GM18508 (cell line): Measurements from ENCODE around the gene PKD1L1.
"Not testable (repeated sequence)": the region's sequence is repeated elsewhere in the genome, so short reads cannot be mapped to it uniquely, and the experiment has no call there.

Experiments
- ATAC-seq: cut with Tn5 transposase; IDR thresholded peaks from one replicate; pipeline ENCODE4 v1.9.1; 2021; ENCODE audit warnings: moderate number of reproducible peaks; ENCODE audit not compliant: insufficient read depth, unreplicated experiment

The PKD1L1 gene

DNA sequence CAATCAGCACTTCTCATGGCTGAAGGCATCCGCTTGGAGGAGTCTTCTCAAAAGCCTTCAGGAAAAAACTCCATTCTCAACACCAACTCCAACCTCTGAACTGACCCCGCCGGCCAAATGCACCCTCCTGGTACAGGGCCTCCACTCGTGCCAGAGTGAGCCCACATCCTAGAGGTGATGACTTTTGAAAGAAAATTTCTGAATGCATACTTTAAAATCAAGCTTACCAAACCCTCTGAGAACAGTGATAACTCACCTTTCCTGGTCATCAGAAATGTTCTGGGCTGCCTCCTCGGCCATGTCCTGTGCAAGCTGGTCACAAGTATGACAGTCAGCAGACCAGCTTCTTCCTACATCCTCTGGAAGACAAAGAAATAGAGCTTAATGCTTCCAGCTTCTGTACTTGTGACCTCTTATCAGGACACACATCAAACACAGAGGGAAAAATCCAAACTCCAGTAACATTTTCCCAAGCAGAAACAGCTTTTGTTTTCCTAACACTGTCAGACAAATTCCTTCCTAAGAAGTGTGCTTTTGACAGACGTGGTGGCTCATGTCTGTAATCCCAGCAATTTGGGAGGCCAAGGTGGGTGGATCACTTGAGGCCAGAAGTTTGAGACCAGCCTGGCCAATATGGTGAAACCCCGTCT lies at the start of gene PKD1L1:
PKD1L1 (minus strand) TSS at position 326 of the 650 bp plus-strand sequence; CDS start at position 300, 26 bp downstream.
- ATAC-seq, result no peak

DNA sequence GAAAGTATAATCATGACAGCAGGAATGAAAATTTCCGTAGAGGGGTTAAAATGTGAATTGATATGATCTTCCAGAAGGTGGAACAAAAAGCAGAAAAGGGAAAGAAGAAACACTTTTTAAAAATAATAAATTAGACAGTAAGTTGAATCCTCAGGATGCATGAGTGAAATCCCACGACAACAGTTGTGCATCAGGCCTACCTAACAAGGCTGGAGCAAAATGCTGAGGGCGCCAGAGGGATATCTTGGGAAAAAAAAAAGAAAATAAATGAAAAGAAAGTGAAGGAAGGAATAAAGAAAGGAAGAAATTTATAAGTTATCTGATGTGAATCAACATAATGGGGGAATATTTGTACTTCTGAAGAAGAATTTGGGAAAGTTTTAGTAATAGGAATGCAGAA lies 44.2 kb upstream of the PKD1L1 start:
- no peak for ATAC-seq

GRCh38 chr7:47991741-47992311 lies 43.6 kb upstream of the PKD1L1 start:
- peak; percentile 96 for ATAC-seq

DNA sequence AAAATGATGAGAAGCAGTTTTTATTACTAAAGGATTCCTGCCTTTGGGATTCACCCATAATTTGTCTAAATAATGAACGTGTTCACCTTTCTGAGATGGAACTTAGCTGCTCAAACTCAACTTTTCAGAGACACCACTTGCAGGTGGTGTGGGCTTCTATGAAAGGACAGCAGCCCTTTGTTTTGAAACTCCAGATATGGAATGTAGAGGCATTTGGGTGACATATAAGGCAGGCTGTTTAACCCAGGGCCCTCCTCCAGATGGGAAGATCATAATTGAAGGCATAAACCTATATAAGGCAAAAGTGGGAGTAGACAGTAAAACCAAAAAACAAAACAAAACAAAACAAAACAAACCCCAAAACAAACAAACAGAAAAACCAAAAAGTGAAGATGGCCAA lies 43.0 kb upstream of the PKD1L1 start:
- no peak for ATAC-seq

- ATAC-seq, result no peak
Observed at GRCh38 chr7:47990592-47990991, 42.3 kb upstream of the PKD1L1 start.

- not testable (repeated sequence) for ATAC-seq
Observed at GRCh38 chr7:47989607-47990400, 41.5 kb upstream of the PKD1L1 start.

DNA sequence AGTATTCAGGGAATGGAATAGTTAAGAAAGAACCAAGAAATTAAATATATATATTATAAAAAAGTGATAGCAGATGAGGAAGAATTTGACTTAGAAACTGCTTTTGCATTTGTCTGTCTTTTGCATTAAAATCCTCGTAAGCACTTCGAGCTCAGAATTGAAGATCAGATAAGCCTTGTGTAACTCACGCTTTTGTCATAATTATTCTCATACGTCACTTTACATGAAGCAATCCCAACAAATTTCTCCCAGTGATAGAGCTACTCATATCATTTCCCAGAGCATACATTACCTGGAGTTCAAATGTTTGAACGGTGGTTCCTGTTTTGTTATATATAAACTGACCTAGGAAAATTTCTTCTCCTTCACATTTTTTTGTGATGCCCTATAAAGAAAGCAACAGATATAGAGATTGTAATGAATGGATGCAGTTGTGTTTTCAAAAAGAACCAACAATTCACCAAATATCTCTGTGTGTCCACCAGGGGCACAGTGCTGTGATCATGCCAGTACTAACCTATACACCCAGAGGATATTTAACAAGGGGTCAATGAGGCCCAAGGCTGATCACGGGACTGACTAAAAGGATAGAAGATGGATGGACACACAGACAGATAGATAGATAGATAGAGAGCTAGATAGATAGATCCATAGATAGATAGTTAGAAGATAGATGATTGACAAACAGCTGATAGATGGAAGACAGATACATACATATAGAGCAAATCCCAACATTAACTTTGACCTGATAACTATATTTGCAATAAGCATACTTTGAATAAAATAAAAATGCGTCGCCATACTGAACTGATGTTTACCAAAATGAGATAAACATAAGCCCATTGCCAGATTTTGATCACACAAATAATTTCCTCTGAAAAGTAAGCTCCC lies 40.5 kb upstream of the PKD1L1 start:
- no peak for ATAC-seq

DNA sequence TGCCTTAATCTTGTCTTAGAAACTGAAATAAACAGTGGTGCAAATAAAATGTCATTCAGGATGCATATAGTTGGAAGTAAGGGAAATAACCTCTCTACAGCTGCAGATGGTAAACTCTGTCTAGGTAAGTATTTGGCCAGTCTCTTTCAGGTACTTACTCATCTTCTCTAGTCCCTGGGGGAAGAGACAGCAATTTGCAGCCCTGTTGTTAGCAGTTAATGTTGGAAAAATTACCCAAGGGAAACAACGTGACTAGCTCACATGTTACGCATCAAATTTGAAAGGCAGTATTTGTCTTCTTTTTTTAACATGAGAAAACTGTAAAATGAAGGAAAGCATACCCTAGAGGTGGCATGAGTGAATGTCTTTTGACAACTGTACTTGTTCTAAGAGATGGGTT lies 34.3 kb upstream of the PKD1L1 start:
- no peak for ATAC-seq

DNA sequence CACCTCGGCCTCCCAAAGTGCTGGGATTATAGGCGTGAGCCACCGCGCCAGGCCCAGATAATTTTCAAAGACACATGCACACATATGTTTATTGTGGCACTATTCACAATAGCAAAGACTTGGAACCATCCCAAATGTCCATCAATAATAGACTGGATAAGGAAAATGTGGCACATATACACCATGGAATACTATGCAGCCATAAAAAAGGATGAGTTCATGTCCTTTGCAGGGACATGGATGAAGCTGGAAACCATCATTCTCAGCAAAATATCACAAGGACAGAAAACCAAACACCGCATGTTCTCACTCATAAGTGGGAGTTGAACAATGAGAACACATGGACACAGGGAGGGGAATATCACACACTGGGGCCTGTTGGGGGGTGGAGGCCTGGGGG lies 32.4 kb upstream of the PKD1L1 start:
- ATAC-seq, result not testable (repeated sequence)

GRCh38 chr7:47979832-47980181 lies 31.5 kb upstream of the PKD1L1 start:
- no peak for ATAC-seq

GRCh38 chr7:47979145-47979831 lies 31.0 kb upstream of the PKD1L1 start, which contains the start of gene HUS1:
TSS of gene HUS1 (minus strand) at chr7:47979615. CDS start at chr7:47979519, 96 bp downstream.
- peak; percentile 91 for ATAC-seq

- ATAC-seq, result no peak
Observed at GRCh38 chr7:47978790-47979144, 30.5 kb upstream of the PKD1L1 start.

GRCh38 chr7:47973739-47974138 lies 25.5 kb upstream of the PKD1L1 start:
- ATAC-seq, result no peak

GRCh38 chr7:47970761-47971160 lies 22.5 kb upstream of the PKD1L1 start:
- ATAC-seq, result no peak

GRCh38 chr7:47968847-47969774 lies 20.8 kb upstream of the PKD1L1 start:
- ATAC-seq, result no peak

DNA sequence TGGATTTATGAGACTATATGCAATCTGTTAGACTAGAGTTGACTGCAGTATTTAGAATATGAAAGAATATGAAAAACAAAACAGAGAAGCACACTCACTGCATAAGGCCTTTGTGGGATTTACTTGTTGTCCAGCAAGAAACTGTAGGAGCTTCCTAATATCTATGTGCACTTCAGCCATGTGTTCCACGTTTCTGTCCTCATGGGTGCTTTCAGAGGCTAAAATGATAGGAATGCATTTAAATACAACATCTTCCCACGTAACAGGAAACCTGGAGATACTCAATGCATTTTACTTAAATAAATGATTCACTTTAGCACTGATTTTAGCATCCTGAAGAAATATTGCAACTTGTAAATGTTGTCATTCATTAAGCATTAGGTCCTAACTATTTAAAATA lies 19.4 kb upstream of the PKD1L1 start:
- ATAC-seq, result no peak

GRCh38 chr7:47967123-47967522 lies 18.9 kb upstream of the PKD1L1 start:
- ATAC-seq, result no peak

DNA sequence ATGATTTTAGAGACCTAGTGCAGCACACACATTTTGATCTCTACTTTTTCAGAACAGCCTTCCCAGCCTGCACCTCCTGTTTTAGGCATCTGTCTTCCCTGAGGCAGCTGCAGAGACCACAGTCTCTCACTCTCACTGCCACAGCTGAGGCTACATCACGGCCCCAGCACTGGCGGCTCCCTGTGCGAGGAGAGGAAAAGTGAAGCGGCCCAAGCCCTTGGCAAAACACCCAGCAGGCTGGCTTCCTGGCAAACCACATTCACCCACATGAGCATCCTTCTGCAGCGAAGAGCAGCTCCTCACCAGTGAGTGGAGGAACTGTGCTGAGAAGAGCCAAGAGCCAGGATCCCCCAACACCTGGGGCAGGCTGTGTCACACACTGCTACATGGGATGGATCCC lies 17.2 kb upstream of the PKD1L1 start:
- no peak for ATAC-seq

- no peak for ATAC-seq
Observed at GRCh38 chr7:47962262-47962661, 14.0 kb upstream of the PKD1L1 start.
